ENCODE measurements around the gene INPP5D.

Gene INPP5D

DNA sequence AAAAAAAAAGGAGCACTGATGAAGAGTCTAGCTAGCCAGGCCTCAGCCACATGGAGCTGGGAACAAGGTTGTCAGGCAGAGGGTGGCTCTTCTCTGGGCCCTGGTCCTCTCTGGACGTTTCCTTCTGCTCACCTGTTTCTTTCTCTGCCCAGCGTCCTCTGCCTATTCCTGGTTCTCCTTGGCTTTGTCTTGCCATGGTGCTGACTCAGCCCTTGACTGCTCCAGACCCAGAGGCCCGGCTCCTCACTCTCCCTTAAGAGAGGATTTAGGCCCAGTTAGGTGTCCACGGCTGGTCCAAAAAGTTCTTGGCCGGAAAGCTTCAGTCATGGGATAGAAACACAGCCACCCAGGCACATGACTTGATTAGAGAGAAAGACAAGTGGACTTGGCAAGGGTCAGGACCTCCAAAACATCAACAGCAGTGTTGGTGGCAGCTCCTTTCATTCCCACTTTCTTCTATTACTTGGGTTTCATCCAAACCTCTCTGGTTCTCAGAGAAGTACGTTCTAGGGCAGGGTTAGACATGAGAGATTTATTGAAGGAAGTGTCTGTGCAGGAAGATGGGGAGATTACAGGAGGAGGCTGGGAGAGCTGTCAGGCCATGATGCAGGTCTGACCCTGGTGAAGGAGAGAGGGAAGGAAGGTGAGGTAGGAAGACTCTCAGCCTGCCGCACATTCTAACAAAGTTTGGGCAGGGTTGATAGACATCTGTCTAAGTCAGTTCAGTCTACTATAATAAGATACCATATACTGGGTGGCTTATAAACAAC lies 176.9 kb downstream of the INPP5D start:
- no peak for DNase-seq (ENCODE audit: low read depth in 2 of 2)

GRCh38 chr2:233240897-233241296 lies 180.8 kb downstream of the INPP5D start:
- no peak for DNase-seq (ENCODE audit: low read depth in 2 of 2)

- no peak for DNase-seq (ENCODE audit: low read depth in 2 of 2)
Observed at GRCh38 chr2:233241803-233242202, 181.7 kb downstream of the INPP5D start.

DNA sequence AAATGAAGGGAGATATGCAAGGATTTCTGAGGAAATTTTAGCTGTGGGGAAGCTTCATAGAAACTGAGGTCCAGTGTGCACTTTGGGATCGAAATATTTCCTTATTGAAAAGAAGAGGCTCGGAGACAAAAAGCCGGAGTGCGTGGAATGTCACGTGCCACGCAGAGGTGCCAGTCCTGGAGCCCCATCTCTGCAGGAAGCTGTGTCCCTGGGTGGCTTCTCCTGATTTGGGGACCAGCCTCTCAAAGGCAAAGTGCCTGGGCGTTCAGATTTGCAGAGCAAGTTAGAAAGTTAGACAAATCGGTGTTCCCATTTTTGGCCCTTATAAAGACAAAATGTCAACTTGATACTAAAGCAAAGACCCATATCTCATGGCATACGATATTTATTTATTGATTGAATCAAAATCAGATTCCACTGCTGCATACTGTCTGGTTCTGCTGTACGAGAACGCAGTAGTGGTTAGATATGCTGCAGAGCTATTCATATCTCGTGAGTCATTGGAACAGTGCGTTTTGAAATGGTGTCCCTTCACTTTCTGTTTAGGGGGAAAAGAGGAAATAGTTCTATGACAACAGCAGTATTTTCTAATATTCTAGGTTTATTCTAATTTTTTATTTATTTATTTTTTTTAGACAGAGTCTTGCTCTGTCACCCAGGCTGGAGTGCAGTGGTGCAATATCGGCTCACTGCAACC lies 182.2 kb downstream of the INPP5D start:
- no peak for DNase-seq (ENCODE audit: low read depth in 2 of 2)

- no peak for DNase-seq (ENCODE audit: low read depth in 2 of 2)
Observed at GRCh38 chr2:233243348-233243747, 183.2 kb downstream of the INPP5D start.

- no peak for DNase-seq (ENCODE audit: low read depth in 2 of 2)
Observed at GRCh38 chr2:233244818-233245217, 184.7 kb downstream of the INPP5D start.

DNA sequence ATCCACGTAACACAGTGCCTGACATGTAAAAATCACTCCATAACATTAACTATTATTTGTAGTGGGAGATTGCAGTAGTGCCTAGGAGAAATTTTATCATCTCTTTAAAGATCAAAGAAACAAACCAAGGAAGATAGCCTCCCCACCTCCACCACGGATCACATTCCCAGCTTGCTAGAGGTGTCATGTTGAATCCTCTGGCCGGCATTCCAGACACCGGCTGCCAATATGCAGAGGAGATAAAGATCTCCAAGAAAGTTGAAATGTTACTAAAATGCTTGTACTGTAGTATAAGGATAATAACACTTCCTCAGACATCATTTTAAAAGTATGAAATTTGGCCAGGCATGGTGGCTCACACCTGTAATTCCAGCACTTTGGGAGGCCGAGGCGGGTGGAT lies 185.3 kb downstream of the INPP5D start:
- no peak for DNase-seq (ENCODE audit: low read depth in 2 of 2)

- DNase-seq (ENCODE audit: low read depth in 2 of 2) = no peak
Observed at GRCh38 chr2:233247116-233247515, 187.0 kb downstream of the INPP5D start.

GRCh38 chr2:233247744-233248143 lies 187.6 kb downstream of the INPP5D start:
- DNase-seq (ENCODE audit: low read depth in 2 of 2) = peak in 1 of 2 donors; percentile 62

- DNase-seq (ENCODE audit: low read depth in 2 of 2) = no peak
Observed at GRCh38 chr2:233248999-233249398, 188.9 kb downstream of the INPP5D start.

DNA sequence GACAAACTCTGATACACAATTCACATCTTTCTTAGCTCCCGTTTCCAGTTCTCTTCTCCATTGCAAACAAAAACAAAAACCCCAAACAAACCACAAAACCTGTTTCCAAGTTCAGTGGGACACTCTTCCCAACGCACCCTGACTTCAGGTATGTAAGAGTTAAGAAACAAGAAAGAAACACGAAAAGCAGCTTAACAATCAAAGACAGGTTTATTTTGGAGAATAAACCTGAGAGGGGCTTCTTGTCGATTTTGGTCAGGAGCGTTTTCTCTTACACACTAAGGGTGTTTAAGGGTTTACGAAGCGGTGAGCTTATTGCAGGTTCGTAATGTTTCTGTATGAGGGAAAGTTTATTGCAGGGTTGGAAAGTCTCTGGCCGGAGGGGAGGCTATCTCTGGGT lies 190.4 kb downstream of the INPP5D start:
- no peak for DNase-seq (ENCODE audit: low read depth in 2 of 2)

- no peak for DNase-seq (ENCODE audit: low read depth in 2 of 2)
Observed at GRCh38 chr2:233250985-233251305, 190.8 kb downstream of the INPP5D start.

GRCh38 chr2:233251306-233252116 lies 191.4 kb downstream of the INPP5D start, which contains the start of gene ATG16L1:
TSS of gene ATG16L1 (plus strand) at chr2:233251673. CDS start at chr2:233251828, 155 bp downstream.
- DNase-seq (ENCODE audit: low read depth in 2 of 2) = peak; percentile 90 to 92

GRCh38 chr2:233252227-233252626 lies 192.1 kb downstream of the INPP5D start:
- no peak for DNase-seq (ENCODE audit: low read depth in 2 of 2)

GRCh38 chr2:233255151-233255550 lies 195.0 kb downstream of the INPP5D start:
- DNase-seq (ENCODE audit: low read depth in 2 of 2) = no peak

DNA sequence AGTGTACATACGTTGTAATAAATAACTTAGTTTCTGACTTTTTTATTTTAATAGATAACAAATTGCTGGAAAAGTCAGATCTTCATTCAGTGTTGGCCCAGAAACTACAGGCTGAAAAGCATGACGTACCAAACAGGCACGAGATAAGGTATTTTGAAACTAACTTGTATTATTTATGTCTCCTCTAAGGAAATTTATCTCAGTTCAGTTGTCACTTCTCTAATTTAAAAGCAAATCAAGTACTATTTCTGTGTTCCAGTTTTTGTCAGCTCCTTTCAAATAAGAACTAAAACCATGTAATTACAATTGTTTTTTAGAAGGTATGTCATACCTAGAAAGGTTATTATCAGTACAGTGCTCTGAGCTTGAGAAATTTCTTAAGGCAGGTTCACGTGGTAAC lies 195.9 kb downstream of the INPP5D start:
- DNase-seq (ENCODE audit: low read depth in 2 of 2) = no peak
